ENCODE measurements around the gene SUSD6. TPM values are rescaled to one million over a fixed set of nuclear protein-coding genes. Genes with fewer than 3 reads are reported as not detected.

The SUSD6 gene
- total RNA-seq, 1 donor from 2014 or later, result 46.6 TPM

DNA sequence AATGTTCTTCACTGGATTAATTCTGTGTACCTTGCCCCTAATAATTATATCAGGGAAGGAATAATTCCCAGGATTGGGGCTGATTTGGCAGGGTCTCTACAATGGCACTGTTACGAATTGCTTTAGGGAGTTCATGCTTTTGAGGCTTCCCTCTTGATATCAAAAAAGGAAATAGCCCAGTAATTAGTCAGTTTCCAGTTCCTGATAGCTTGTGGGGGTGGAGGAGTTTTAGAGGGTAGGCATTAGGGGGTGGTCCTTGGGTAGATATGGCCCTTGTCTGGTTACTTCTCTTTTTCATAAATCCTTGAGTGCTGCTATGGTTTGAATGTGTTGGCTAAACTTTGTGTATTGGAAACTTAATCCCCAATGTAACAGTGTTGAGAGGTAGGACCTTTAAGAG is 149.4 kb downstream of the SUSD6 start:
- peaks cover 9% of the 10 kb centered on the region for H3K36me3 Mint-ChIP-seq (ENCODE audit: low read depth)
- no peaks in the 10 kb centered on the region for H3K27me3 Mint-ChIP-seq (ENCODE audit: low read depth)
- intact Hi-C loops (cut with micrococcal nuclease), result loop anchor here (10.0 kb wide), 2 partner anchors 86 to 1564 kb away; partner anchors contain the start of gene SIPA1L1
- peaks cover 27% of the 10 kb centered on the region for H3K4me1 Mint-ChIP-seq (ENCODE audit: low read depth)
- no peak for DNase-seq (ENCODE audit: low spot score)
- H3K27ac Mint-ChIP-seq, result no peak overlapping the region
- peaks cover 9% of the 10 kb centered on the region for H3K9me3 Mint-ChIP-seq
- H3K4me3 Mint-ChIP-seq (ENCODE audit: low read depth), result no peak overlapping the region

DNA sequence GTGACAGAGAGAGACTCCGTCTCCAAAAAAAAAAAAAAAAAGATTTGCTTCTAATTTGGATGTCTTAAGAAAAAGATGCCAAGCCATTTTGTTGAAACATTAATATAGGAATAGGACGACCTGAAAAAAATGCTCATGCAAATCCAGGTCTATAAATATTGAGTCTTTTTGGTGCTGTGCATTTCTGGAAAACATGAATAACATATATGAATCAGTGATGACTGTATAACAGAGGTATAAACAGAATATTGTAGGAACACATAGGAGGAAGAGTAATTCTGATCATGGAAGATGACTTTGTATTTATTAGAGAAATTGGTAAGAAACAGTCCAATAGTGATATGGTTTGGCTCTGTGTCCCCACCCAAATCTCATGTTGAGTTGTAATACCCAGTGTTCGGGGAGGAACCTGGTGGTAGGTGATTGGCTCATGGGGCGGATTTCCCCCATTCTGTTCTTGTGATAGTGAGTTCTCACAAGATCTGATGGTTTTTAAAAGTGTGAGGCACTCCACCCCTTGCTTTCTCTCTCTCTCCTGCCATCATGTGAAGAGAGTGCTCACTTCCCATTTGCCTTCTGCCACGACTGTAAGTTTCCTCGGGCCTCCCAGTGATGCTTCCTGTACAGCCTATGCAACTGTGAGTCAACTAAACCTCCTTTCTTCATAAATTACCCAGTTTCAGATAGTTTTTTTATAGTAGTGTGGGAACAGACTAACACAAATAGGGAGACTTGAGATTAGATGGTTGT is 152.5 kb downstream of the SUSD6 start:
- peaks cover 32% of the 10 kb centered on the region for H3K36me3 Mint-ChIP-seq (ENCODE audit: low read depth)
- intact Hi-C loops (cut with micrococcal nuclease), result loop anchor here (10.0 kb wide), 2 partner anchors 89 to 1561 kb away; partner anchors contain the start of gene SIPA1L1
- H3K27me3 Mint-ChIP-seq (ENCODE audit: low read depth), result no peaks in the 10 kb centered on the region
- peaks cover 9% of the 10 kb centered on the region for H3K9me3 Mint-ChIP-seq
- no peak overlapping the region for H3K4me3 Mint-ChIP-seq (ENCODE audit: low read depth)
- H3K27ac Mint-ChIP-seq, result peak overlapping the region; percentile 79
- peaks cover 43% of the 10 kb centered on the region for H3K4me1 Mint-ChIP-seq (ENCODE audit: low read depth)
- DNase-seq (ENCODE audit: low spot score), result no peak

Other genes with a start within 250 kb of the SUSD6 start
- gene ERH, start 213.3 kb upstream of the SUSD6 start, total RNA-seq, result 390 and 410 TPM in 2 replicates
- 43.7 and 46.7 TPM in 2 replicates for gene SLC39A9, start 212.9 kb upstream of the SUSD6 start, total RNA-seq
- gene PLEKHD1, start 126.9 kb upstream of the SUSD6 start, total RNA-seq, result 0.09 TPM in 1 of 2 replicates, not detected in the other
- 0.05 TPM in 1 of 2 replicates, not detected in the other for gene CCDC177, start 36.7 kb upstream of the SUSD6 start, total RNA-seq
- gene SRSF5, start 155.5 kb downstream of the SUSD6 start, total RNA-seq, result 316 and 358 TPM in 2 replicates
- gene SLC10A1, start 185.6 kb downstream of the SUSD6 start, total RNA-seq, result not detected in 2 replicates